ENCODE measurements around the gene NRG3.

The NRG3 gene

GRCh38 chr10:82572744-82573143 is 697.8 kb downstream of the NRG3 start:
- Histone ChIP-seq H3K9me3 (ENCODE audit: control insufficient read depth, low read length) (no peaks in the 10 kb centered on the region), H3K36me3 (ENCODE audit: control insufficient read depth, insufficient read depth, low read length) (no peaks in the 10 kb centered on the region), H3K27ac (ENCODE audit: insufficient read depth, low read length, poor library complexity, severe bottlenecking) (no peak overlapping the region), H3K27me3 (replicated peaks; ENCODE audit: control insufficient read depth, insufficient read depth, low read length, poor library complexity, severe bottlenecking) (no peaks in the 10 kb centered on the region), H3K4me1 (ENCODE audit: control insufficient read depth, insufficient read depth, low read length, poor library complexity, severe bottlenecking) (no peaks in the 10 kb centered on the region), H3K4me3 (ENCODE audit: insufficient read depth, low read depth, low read length, poor library complexity, severe bottlenecking) (no peak overlapping the region)
- no peak for DNase-seq

GRCh38 chr10:82574081-82574480 is 699.1 kb downstream of the NRG3 start:
- H3K27ac ChIP-seq (ENCODE audit: insufficient read depth, low read length, poor library complexity, severe bottlenecking) = no peak overlapping the region
- H3K9me3 ChIP-seq (ENCODE audit: control insufficient read depth, low read length) = no peaks in the 10 kb centered on the region
- DNase-seq = no peak
- no peaks in the 10 kb centered on the region for H3K36me3 ChIP-seq (ENCODE audit: control insufficient read depth, insufficient read depth, low read length)
- no peaks in the 10 kb centered on the region for H3K27me3 ChIP-seq (replicated peaks; ENCODE audit: control insufficient read depth, insufficient read depth, low read length, poor library complexity, severe bottlenecking)
- no peaks in the 10 kb centered on the region for H3K4me1 ChIP-seq (ENCODE audit: control insufficient read depth, insufficient read depth, low read length, poor library complexity, severe bottlenecking)
- H3K4me3 ChIP-seq (ENCODE audit: insufficient read depth, low read depth, low read length, poor library complexity, severe bottlenecking) = no peak overlapping the region

- no peak overlapping the region for H3K4me3 ChIP-seq (ENCODE audit: insufficient read depth, low read depth, low read length, poor library complexity, severe bottlenecking)
- no peaks in the 10 kb centered on the region for H3K4me1 ChIP-seq (ENCODE audit: control insufficient read depth, insufficient read depth, low read length, poor library complexity, severe bottlenecking)
- DNase-seq = no peak
- H3K9me3 ChIP-seq (ENCODE audit: control insufficient read depth, low read length) = no peaks in the 10 kb centered on the region
- H3K27ac ChIP-seq (ENCODE audit: insufficient read depth, low read length, poor library complexity, severe bottlenecking) = no peak overlapping the region
- no peaks in the 10 kb centered on the region for H3K27me3 ChIP-seq (replicated peaks; ENCODE audit: control insufficient read depth, insufficient read depth, low read length, poor library complexity, severe bottlenecking)
- H3K36me3 ChIP-seq (ENCODE audit: control insufficient read depth, insufficient read depth, low read length) = no peaks in the 10 kb centered on the region
These were observed 700.3 kb downstream of the NRG3 start for GRCh38 chr10:82575318-82575717.

GRCh38 chr10:82576093-82576492 is 701.1 kb downstream of the NRG3 start:
- H3K36me3 ChIP-seq (ENCODE audit: control insufficient read depth, insufficient read depth, low read length) = no peaks in the 10 kb centered on the region
- H3K27me3 ChIP-seq (replicated peaks; ENCODE audit: control insufficient read depth, insufficient read depth, low read length, poor library complexity, severe bottlenecking) = no peaks in the 10 kb centered on the region
- no peak overlapping the region for H3K27ac ChIP-seq (ENCODE audit: insufficient read depth, low read length, poor library complexity, severe bottlenecking)
- no peak for DNase-seq
- H3K4me3 ChIP-seq (ENCODE audit: insufficient read depth, low read depth, low read length, poor library complexity, severe bottlenecking) = no peak overlapping the region
- no peaks in the 10 kb centered on the region for H3K9me3 ChIP-seq (ENCODE audit: control insufficient read depth, low read length)
- no peaks in the 10 kb centered on the region for H3K4me1 ChIP-seq (ENCODE audit: control insufficient read depth, insufficient read depth, low read length, poor library complexity, severe bottlenecking)

DNA sequence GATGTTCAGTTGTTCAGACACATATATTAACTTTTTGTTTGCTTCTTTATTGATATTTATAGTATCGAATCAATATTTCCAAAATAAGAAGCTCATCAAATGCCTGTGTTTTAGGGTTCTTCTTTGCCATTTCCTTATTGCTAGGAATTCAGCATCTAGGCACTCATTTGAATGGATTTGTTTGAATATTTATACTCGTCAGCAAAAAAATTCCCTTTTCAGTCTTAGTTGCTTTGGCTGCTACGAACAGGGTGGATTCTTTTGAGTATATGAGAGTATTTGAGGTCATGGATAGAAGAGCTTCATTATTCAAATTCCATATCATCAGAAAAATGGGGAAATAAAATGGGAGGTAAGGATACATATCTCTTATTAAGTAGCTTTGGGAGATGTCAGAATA is 706.9 kb downstream of the NRG3 start:
- H3K4me3 ChIP-seq (ENCODE audit: insufficient read depth, low read depth, low read length, poor library complexity, severe bottlenecking) = no peak overlapping the region
- no peak for DNase-seq
- no peaks in the 10 kb centered on the region for H3K36me3 ChIP-seq (ENCODE audit: control insufficient read depth, insufficient read depth, low read length)
- no peaks in the 10 kb centered on the region for H3K9me3 ChIP-seq (ENCODE audit: control insufficient read depth, low read length)
- H3K4me1 ChIP-seq (ENCODE audit: control insufficient read depth, insufficient read depth, low read length, poor library complexity, severe bottlenecking) = no peaks in the 10 kb centered on the region
- H3K27ac ChIP-seq (ENCODE audit: insufficient read depth, low read length, poor library complexity, severe bottlenecking) = no peak overlapping the region
- no peaks in the 10 kb centered on the region for H3K27me3 ChIP-seq (replicated peaks; ENCODE audit: control insufficient read depth, insufficient read depth, low read length, poor library complexity, severe bottlenecking)

GRCh38 chr10:82591421-82591820 is 716.4 kb downstream of the NRG3 start:
- H3K36me3 ChIP-seq (ENCODE audit: control insufficient read depth, insufficient read depth, low read length) = no peaks in the 10 kb centered on the region
- DNase-seq = no peak
- H3K27ac ChIP-seq (ENCODE audit: insufficient read depth, low read length, poor library complexity, severe bottlenecking) = no peak overlapping the region
- no peaks in the 10 kb centered on the region for H3K27me3 ChIP-seq (replicated peaks; ENCODE audit: control insufficient read depth, insufficient read depth, low read length, poor library complexity, severe bottlenecking)
- H3K9me3 ChIP-seq (ENCODE audit: control insufficient read depth, low read length) = no peaks in the 10 kb centered on the region
- no peaks in the 10 kb centered on the region for H3K4me1 ChIP-seq (ENCODE audit: control insufficient read depth, insufficient read depth, low read length, poor library complexity, severe bottlenecking)
- no peak overlapping the region for H3K4me3 ChIP-seq (ENCODE audit: insufficient read depth, low read depth, low read length, poor library complexity, severe bottlenecking)

DNA sequence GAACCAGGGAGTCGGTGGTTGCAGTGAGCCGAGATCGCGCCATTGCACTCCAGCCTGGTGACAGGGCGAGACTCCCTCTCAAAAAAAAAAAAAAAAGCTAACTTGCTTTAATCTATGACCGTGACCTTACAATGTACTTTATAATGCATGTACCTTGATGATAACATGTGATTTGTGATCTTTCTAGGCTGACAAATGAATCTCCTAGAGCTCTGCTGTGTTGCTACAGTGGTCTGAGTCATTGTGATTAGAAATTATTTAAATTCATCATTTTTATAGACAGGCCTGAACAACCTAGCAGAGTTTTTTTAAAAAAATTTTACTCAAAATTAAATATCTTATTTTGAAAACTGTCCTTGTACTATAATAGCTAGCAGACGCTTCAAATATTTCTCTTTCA is 722.8 kb downstream of the NRG3 start:
- no peak overlapping the region for H3K27ac ChIP-seq (ENCODE audit: insufficient read depth, low read length, poor library complexity, severe bottlenecking)
- no peaks in the 10 kb centered on the region for H3K27me3 ChIP-seq (replicated peaks; ENCODE audit: control insufficient read depth, insufficient read depth, low read length, poor library complexity, severe bottlenecking)
- no peak overlapping the region for H3K4me3 ChIP-seq (ENCODE audit: insufficient read depth, low read depth, low read length, poor library complexity, severe bottlenecking)
- no peak for DNase-seq
- H3K9me3 ChIP-seq (ENCODE audit: control insufficient read depth, low read length) = no peaks in the 10 kb centered on the region
- no peaks in the 10 kb centered on the region for H3K4me1 ChIP-seq (ENCODE audit: control insufficient read depth, insufficient read depth, low read length, poor library complexity, severe bottlenecking)
- H3K36me3 ChIP-seq (ENCODE audit: control insufficient read depth, insufficient read depth, low read length) = no peaks in the 10 kb centered on the region

DNA sequence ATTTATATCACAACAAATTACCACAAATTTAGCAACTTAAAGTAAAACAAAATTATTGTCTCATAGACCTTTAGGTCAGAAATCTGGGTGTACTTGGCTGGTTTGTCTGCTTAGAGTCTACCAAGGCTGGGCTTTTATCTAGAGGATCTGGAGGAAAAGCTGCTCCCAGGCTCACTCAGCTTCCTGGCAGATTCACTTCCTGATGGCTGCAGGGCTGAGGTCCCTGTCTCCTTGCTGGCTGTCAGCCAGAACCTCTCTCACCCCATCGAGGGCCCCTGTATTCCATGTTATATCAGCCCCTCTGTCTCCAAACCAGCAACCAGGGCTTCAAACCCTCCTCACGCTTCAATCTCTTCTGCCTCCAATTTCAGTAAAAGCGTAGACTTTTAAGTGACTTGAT is 734.9 kb downstream of the NRG3 start:
- no peak overlapping the region for H3K4me3 ChIP-seq (ENCODE audit: insufficient read depth, low read depth, low read length, poor library complexity, severe bottlenecking)
- no peak for DNase-seq
- no peaks in the 10 kb centered on the region for H3K4me1 ChIP-seq (ENCODE audit: control insufficient read depth, insufficient read depth, low read length, poor library complexity, severe bottlenecking)
- no peak overlapping the region for H3K27ac ChIP-seq (ENCODE audit: insufficient read depth, low read length, poor library complexity, severe bottlenecking)
- no peaks in the 10 kb centered on the region for H3K9me3 ChIP-seq (ENCODE audit: control insufficient read depth, low read length)
- H3K36me3 ChIP-seq (ENCODE audit: control insufficient read depth, insufficient read depth, low read length) = no peaks in the 10 kb centered on the region
- no peaks in the 10 kb centered on the region for H3K27me3 ChIP-seq (replicated peaks; ENCODE audit: control insufficient read depth, insufficient read depth, low read length, poor library complexity, severe bottlenecking)

DNA sequence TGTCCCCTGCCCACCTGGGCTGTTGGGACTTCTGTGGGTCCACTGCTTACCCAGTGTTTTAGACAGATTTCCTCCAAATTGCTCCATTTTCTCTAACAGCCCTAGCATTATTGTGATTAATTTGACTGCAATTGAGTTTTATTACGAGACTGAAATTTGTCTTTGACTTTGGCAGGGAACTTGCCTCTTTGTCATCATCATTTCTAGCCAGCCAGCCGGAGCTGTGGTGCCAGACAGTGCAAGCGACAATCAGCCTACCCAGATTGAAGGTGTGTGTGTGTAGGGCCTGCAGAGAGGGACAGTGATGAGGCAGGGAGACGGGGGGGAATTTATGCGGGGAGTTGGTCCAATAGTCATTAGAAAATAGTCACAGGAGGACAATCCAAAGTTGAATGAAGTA is 743.0 kb downstream of the NRG3 start:
- no peaks in the 10 kb centered on the region for H3K36me3 ChIP-seq (ENCODE audit: control insufficient read depth, insufficient read depth, low read length)
- no peak overlapping the region for H3K27ac ChIP-seq (ENCODE audit: insufficient read depth, low read length, poor library complexity, severe bottlenecking)
- DNase-seq = no peak
- no peaks in the 10 kb centered on the region for H3K4me1 ChIP-seq (ENCODE audit: control insufficient read depth, insufficient read depth, low read length, poor library complexity, severe bottlenecking)
- H3K27me3 ChIP-seq (replicated peaks; ENCODE audit: control insufficient read depth, insufficient read depth, low read length, poor library complexity, severe bottlenecking) = no peaks in the 10 kb centered on the region
- H3K4me3 ChIP-seq (ENCODE audit: insufficient read depth, low read depth, low read length, poor library complexity, severe bottlenecking) = no peak overlapping the region
- no peaks in the 10 kb centered on the region for H3K9me3 ChIP-seq (ENCODE audit: control insufficient read depth, low read length)

DNA sequence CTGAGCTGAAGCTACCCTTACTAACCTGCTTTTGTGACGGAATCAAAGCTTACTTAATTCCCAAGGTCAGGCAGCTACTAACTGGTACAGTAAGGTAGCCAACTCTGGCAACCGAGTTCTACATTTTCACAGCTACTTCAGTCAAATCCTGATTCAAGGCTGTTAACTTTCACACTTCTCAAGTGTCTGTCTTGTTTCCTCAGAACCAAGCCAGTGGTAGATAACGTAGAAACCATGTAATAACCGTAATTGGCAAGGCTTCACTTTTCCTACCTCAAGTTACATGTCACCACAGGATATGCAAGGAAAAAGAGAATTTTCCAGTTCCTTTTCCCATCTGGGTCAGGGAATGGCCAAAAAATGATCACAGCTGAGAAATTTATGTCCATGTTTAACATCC is 746.7 kb downstream of the NRG3 start:
- H3K4me1 ChIP-seq (ENCODE audit: control insufficient read depth, insufficient read depth, low read length, poor library complexity, severe bottlenecking) = no peaks in the 10 kb centered on the region
- H3K9me3 ChIP-seq (ENCODE audit: control insufficient read depth, low read length) = no peaks in the 10 kb centered on the region
- no peak for DNase-seq
- no peaks in the 10 kb centered on the region for H3K27me3 ChIP-seq (replicated peaks; ENCODE audit: control insufficient read depth, insufficient read depth, low read length, poor library complexity, severe bottlenecking)
- no peak overlapping the region for H3K4me3 ChIP-seq (ENCODE audit: insufficient read depth, low read depth, low read length, poor library complexity, severe bottlenecking)
- no peaks in the 10 kb centered on the region for H3K36me3 ChIP-seq (ENCODE audit: control insufficient read depth, insufficient read depth, low read length)
- H3K27ac ChIP-seq (ENCODE audit: insufficient read depth, low read length, poor library complexity, severe bottlenecking) = no peak overlapping the region

GRCh38 chr10:82622479-82622878 is 747.5 kb downstream of the NRG3 start:
- Histone ChIP-seq H3K9me3 (ENCODE audit: control insufficient read depth, low read length) (no peaks in the 10 kb centered on the region), H3K4me3 (ENCODE audit: insufficient read depth, low read depth, low read length, poor library complexity, severe bottlenecking) (no peak overlapping the region), H3K4me1 (ENCODE audit: control insufficient read depth, insufficient read depth, low read length, poor library complexity, severe bottlenecking) (no peaks in the 10 kb centered on the region), H3K36me3 (ENCODE audit: control insufficient read depth, insufficient read depth, low read length) (no peaks in the 10 kb centered on the region), H3K27ac (ENCODE audit: insufficient read depth, low read length, poor library complexity, severe bottlenecking) (no peak overlapping the region), H3K27me3 (replicated peaks; ENCODE audit: control insufficient read depth, insufficient read depth, low read length, poor library complexity, severe bottlenecking) (no peaks in the 10 kb centered on the region)
- DNase-seq = no peak
